SKM-1 treated with dmso at 0.1 percent for 144 hours (cell line): ENCODE measurements around the gene GZF1.
A peak's percentile ranks its signal among the peaks of the same experiment; 100 is the strongest.

Source experiments
- DNase-seq: peaks from one replicate; lab custom pipeline; 2025; ENCODE audit not compliant: unreplicated experiment; lab: John Stamatoyannopoulos, UW

The GZF1 gene

DNA sequence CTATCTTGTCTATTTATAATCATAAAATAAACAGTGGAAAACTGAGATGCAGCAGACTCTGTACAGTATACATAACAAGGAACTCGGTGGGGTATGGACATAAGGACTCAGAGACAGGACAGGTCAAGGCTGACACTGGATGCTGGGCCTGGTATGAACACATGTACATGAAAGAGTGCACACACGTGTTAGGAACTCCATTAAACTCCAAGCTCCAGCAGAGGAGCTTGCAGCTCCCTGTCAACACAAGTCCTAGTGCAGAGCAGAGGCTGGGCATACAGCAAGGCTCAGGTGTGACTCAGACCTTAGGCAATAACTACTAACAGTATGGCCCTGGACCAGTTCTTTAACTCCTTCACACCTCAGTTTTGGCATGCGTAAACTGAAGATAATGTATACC, 42.2 kb downstream of the GZF1 start:
- no peak for DNase-seq

DNA sequence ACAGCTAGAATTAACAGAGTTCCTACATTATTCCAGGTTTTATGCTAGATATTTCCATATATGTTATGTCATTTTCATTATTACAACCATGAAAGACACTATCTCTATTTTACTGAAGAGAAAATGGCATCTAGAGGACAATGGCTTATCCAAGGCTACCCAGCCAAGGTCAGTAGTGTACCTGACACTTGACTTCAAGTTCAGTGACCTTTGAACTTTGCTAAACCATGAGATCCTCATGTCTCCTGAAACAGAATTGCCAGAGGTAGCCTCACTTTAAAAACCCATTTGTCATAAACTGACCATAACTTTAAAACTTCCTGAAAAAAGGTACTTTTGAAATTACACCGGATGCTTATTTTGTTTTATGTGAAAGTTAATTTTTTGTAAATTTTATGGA, 44.9 kb downstream of the GZF1 start:
- no peak for DNase-seq

DNA sequence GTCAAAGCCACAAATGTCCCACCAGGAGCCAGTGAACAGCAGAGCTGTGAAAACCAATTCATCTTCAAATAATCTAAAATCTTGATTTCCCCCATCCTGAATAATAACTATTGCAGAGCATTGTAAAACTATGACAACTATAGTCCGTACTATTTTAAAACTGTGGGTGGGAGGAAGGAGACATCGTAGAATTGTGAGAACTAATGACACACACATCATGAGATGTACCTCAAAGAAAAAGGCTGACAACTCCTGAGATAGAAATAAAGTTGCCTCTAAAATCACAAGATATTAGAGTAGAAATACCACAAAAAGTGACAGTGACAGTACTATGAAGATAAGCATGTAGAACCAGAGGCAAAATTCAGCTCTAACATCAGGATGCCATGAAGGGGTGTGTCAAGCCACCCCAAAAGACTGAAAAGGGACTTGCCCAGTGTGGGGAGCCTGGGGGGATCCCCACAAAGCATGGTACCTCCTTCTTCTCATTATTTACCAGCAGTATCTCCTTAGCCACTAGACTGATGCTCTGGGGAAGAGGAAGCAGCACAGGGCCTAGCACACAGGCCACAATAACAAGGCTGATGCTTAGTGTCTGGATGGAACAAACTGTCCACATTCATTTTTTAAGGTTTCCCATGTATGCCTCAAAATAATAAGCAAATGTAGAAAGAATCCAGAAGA, 45.9 kb downstream of the GZF1 start:
- DNase-seq, result no peak

DNA sequence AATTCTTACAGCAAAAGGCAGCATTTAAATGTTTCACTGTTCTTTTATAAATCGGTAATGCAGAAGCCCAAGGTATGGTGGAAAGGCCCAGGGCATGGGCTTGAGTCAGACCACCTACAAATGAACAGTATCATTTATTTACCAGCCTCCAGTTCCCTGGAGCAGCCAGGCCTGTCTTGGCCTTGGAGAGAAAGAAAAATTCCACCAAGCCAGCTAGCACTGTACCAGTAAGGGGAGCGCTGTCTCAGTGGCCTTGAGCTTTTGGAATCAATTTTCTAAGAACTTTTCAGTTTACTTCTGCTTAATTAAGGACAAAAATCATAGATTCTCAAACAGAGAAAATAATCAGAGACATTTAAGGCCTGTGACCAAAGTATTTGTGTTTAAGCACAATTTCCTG, 47.0 kb downstream of the GZF1 start:
- DNase-seq, result no peak

GRCh38 chr20:23409800-23410199, 47.8 kb downstream of the GZF1 start:
- no peak for DNase-seq

DNA sequence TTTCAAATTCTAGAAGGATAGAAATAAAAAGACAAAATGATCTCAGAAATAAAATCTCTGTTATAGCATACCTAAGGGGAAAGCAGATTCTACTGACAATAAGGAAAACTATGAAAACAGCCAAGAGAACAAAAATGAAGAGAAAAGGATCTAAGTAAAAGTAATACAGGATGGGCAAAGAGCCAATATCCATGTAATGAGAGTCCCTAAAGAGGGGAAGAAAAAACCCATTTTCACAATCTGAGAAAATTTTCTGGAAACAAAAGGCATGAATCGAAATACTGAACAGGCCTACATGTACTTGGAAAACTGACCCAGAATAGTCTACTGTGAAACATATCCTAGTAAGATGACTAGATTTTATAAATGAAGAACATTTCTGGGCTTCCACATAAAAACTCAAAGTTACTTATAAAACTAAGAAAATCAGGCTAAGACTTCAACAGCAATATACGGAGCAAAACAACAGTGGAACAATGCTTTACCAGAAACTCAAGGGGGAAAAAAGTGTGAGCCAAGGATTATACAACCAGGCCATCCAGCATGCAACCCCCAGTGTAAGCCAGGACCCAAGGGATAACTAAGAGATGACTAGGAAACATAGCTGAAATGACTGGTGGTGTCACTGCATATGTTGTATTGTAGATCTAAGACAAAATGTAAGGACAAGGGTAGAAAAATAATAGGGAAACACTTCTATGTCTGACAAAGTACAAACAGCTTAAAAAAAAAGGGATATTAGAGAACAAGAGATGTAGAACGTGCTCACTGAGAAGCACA, 49.1 kb downstream of the GZF1 start:
- no peak for DNase-seq

DNA sequence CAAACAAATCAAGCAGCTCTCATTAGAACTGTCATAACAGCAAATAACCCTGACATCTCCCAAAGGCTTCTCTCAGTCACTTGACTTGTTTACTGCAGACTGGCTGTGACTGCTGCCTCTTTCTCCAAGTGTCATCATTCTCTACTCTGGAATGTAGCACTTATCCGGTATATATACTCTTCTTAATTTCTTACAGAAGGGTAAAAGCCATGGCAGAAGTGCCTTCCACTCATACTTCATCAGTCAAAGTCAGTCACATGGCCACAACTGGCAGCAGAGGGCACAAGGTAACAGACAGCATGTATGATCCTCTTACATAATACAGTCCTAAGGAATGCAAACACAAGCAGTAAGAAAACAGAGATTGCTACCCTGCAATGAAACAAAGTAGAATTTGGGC, 50.0 kb downstream of the GZF1 start:
- no peak for DNase-seq

GRCh38 chr20:23413862-23414422, 52.0 kb downstream of the GZF1 start:
- no peak for DNase-seq

DNA sequence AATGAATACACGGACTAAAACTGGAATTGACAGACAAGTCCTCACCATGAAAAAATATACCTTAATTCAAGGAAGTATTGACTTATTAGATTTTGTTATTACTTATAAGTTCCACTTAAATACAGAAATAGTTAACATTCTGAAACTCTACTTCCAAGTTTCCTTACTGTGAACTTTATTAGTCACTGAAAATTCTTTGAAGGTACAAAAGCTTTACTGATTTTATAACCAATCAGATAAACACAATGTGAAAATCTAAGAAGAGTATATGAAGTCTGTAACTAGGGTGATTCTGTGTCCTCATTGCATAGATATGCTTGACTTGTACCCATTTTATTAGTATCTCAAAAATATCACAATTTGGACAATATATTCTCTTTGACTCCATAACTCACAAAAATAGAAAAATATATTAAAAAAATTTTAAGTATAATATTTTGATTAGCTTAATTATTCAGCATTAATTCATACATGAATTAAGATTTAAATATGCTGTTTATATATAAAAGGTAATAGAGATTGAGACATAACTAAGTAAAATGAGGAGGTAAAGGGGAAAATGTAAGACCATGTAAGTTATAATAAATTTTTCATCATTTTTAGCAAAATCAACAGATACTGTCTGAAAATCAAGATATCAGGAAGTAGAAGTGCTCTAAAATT, 52.7 kb downstream of the GZF1 start:
- DNase-seq, result no peak

GRCh38 chr20:23415555-23415954, 53.6 kb downstream of the GZF1 start:
- DNase-seq, result no peak

- no peak for DNase-seq
Measured at GRCh38 chr20:23415959-23416583, 54.1 kb downstream of the GZF1 start.

GRCh38 chr20:23417861-23418260, 55.9 kb downstream of the GZF1 start:
- DNase-seq, result no peak

- no peak for DNase-seq
Measured at GRCh38 chr20:23419657-23419994, 57.6 kb downstream of the GZF1 start.

- DNase-seq, result no peak
Measured at GRCh38 chr20:23419995-23420901, 58.3 kb downstream of the GZF1 start.

DNA sequence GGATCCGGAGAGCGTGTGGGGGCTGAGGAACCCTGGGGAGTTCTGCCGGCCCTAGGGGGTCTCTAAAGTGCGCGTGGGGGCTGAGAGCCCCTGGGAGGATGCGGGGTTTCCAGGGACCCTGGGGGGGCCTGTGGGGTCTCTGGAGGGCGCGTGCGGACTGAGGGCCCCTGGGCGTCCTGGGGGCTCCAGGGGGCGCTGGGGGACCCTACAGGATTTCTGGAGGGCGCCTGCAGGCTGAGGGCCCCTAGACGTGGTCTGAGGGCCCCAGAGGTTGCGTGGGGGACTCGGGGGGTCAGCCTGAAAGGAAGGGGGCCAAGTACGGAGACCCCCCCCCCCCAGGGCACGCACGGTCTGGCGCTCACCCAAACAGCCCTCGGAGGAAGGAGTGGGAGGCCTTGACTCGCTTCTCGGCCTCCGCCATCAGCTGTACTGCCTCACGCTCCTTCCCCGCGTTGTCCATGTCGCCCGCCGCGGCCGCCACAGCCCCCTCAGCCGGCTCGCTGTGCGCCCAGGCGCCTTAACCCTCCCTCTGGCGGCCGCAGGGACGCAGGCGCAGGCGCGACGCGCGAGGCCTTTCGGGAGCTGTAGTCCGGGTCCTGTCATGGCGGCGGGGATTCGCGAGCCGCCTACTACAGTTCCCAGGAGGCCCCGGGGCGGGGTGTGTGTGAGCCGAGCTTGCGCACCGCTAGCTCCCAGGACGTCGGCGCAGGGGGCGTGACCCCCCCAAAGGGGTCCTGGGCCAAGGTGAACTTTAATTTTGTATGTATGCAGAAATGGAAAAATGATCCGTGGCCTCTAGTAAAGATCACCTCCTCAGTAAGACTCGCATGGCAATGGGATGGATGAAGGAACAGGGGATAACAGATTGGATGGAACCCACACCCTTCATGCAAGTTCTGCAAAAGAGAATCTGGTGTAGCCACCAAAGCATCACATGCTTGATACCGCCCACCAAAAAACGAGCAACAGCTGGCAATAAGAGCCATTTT, 59.3 kb downstream of the GZF1 start, which contains the start of gene NAPB:
Gene NAPB, minus strand, starts transcription at position 546 of the 989 bp plus-strand sequence. Its CDS starts 86 bp downstream, at position 460.
- peak; percentile 85 for DNase-seq
